ENCODE measurements around the gene ADAMTSL1. TPM values are rescaled to one million over a fixed set of nuclear protein-coding genes. Genes with fewer than 3 reads are reported as not detected.

The ADAMTSL1 gene
- total RNA-seq, 1 experiment from 2014 or later: not detected

DNA sequence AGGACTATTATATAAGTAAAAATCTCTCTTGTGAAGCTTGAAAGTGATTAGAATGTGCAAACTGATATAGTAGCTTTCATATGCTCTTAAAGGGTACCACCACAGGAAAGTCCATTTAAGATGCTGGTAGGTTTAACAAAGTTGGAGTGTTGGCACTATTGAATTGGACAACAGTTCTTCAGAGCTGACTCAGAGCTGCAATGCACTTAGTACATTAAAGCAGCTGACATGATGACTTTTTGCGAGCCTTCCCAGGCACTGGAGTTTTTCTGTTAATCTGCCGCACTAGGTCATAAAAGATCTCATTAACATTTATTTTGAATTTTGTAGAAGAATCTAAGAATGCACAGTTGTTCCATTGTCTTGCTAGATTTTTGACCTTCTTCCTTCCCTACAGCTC lies 243.8 kb downstream of the ADAMTSL1 start:
- TF ChIP-seq POLR2AphosphoS5 (IDR thresholded peaks at IDR 0.05; ENCODE audit: low read depth, low read length): no peak
- Histone ChIP-seq H3K4me1 (ENCODE audit: control insufficient read depth, insufficient read depth, low read length) (no peaks in the 10 kb centered on the region), H3K36me3 (ENCODE audit: control insufficient read depth, insufficient read depth, low read length) (no peaks in the 10 kb centered on the region), H3K9me3 (ENCODE audit: control insufficient read depth, insufficient read depth, low read depth, low read length) (no peaks in the 10 kb centered on the region), H3K27me3 (ENCODE audit: control insufficient read depth, insufficient read depth, low read length) (no peaks in the 10 kb centered on the region), H3K27ac (ENCODE audit: low read length) (no peak overlapping the region), H3K4me3 (ENCODE audit: low read depth in 2 of 2, low read length in 2 of 2) (no peak overlapping the region)
- no TSS peak for BruUV-seq (replicated peaks)
- ATAC-seq: no peak
- intact Hi-C loops (cut with micrococcal nuclease; ENCODE audit: unreplicated experiment) (no loop called here), in situ Hi-C loops (cut with HindIII; ENCODE audit: low pct_unique_long_range_greater_than_20kb, low sequenced_read_pairs) (no loop called here)
- DNase-seq (ENCODE audit: low read depth, low spot score): no peak
- ChIA-PET POLR2A (no interaction called here), CTCF (no interaction called here)

GRCh38 chr9:18718393-18718792 lies 244.4 kb downstream of the ADAMTSL1 start:
- ChIA-PET POLR2A (no interaction called here), CTCF (no interaction called here)
- BruUV-seq (replicated peaks): no TSS peak
- TF ChIP-seq, protein P1, sequence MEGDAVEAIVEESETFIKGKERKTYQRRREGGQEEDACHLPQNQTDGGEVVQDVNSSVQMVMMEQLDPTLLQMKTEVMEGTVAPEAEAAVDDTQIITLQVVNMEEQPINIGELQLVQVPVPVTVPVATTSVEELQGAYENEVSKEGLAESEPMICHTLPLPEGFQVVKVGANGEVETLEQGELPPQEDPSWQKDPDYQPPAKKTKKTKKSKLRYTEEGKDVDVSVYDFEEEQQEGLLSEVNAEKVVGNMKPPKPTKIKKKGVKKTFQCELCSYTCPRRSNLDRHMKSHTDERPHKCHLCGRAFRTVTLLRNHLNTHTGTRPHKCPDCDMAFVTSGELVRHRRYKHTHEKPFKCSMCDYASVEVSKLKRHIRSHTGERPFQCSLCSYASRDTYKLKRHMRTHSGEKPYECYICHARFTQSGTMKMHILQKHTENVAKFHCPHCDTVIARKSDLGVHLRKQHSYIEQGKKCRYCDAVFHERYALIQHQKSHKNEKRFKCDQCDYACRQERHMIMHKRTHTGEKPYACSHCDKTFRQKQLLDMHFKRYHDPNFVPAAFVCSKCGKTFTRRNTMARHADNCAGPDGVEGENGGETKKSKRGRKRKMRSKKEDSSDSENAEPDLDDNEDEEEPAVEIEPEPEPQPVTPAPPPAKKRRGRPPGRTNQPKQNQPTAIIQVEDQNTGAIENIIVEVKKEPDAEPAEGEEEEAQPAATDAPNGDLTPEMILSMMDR (IDR thresholded peaks at IDR 0.05): no peak
- TF ChIP-seq SIN3A (IDR thresholded peaks at IDR 0.05; ENCODE audit: borderline replicate concordance, insufficient read depth, low read depth, low read length) (no peak), REST (IDR thresholded peaks at IDR 0.05; ENCODE audit: insufficient read depth in 1 of 2, low read depth in 2 of 2, low read length in 1 of 2) (no peak), POLR2AphosphoS5 (IDR thresholded peaks at IDR 0.05; ENCODE audit: low read depth, low read length) (no peak), TCF7L2 (IDR thresholded peaks at IDR 0.05; ENCODE audit: low read depth, low read length) (no peak)
- intact Hi-C loops (cut with micrococcal nuclease; ENCODE audit: unreplicated experiment): no loop called here
- in situ Hi-C loops (cut with HindIII; ENCODE audit: low pct_unique_long_range_greater_than_20kb, low sequenced_read_pairs): no loop called here
- no peak overlapping the region for H3K4me3 ChIP-seq (ENCODE audit: low read depth in 2 of 2, low read length in 2 of 2)
- DNase-seq (ENCODE audit: low read depth, low spot score): no peak
- no peaks in the 10 kb centered on the region for H3K36me3 ChIP-seq (ENCODE audit: control insufficient read depth, insufficient read depth, low read length)
- no peaks in the 10 kb centered on the region for H3K9me3 ChIP-seq (ENCODE audit: control insufficient read depth, insufficient read depth, low read depth, low read length)
- no peak for ATAC-seq
- H3K27ac ChIP-seq (ENCODE audit: low read length): no peak overlapping the region
- no peaks in the 10 kb centered on the region for H3K27me3 ChIP-seq (ENCODE audit: control insufficient read depth, insufficient read depth, low read length)
- H3K4me1 ChIP-seq (ENCODE audit: control insufficient read depth, insufficient read depth, low read length): no peaks in the 10 kb centered on the region

- ATAC-seq: no peak
- in situ Hi-C loops (cut with HindIII; ENCODE audit: low pct_unique_long_range_greater_than_20kb, low sequenced_read_pairs): no loop called here
These were observed 245.0 kb downstream of the ADAMTSL1 start for GRCh38 chr9:18718932-18719331.

More at GRCh38 chr9:18718932-18719331, 245.0 kb downstream of the ADAMTSL1 start:
- Histone ChIP-seq H3K36me3 (ENCODE audit: control insufficient read depth, insufficient read depth, low read length) (no peaks in the 10 kb centered on the region), H3K27me3 (ENCODE audit: control insufficient read depth, insufficient read depth, low read length) (no peaks in the 10 kb centered on the region), H3K4me3 (ENCODE audit: low read depth in 2 of 2, low read length in 2 of 2) (no peak overlapping the region), H3K9me3 (ENCODE audit: control insufficient read depth, insufficient read depth, low read depth, low read length) (no peaks in the 10 kb centered on the region), H3K4me1 (ENCODE audit: control insufficient read depth, insufficient read depth, low read length) (no peaks in the 10 kb centered on the region), H3K27ac (ENCODE audit: low read length) (no peak overlapping the region)
- no peak for TF ChIP-seq REST (IDR thresholded peaks at IDR 0.05; ENCODE audit: insufficient read depth in 1 of 2, low read depth in 2 of 2, low read length in 1 of 2)
- TF ChIP-seq SIN3A (IDR thresholded peaks at IDR 0.05; ENCODE audit: borderline replicate concordance, insufficient read depth, low read depth, low read length): no peak
- TF ChIP-seq TCF7L2 (IDR thresholded peaks at IDR 0.05; ENCODE audit: low read depth, low read length): no peak
- TF ChIP-seq POLR2AphosphoS5 (IDR thresholded peaks at IDR 0.05; ENCODE audit: low read depth, low read length): no peak
- TF ChIP-seq, protein P1 (IDR thresholded peaks at IDR 0.05): no peak
- intact Hi-C loops (cut with micrococcal nuclease; ENCODE audit: unreplicated experiment): no loop called here
- BruUV-seq (replicated peaks): no TSS peak
- ChIA-PET POLR2A (no interaction called here), CTCF (no interaction called here)
- no peak for DNase-seq (ENCODE audit: low read depth, low spot score)

Data from Panc1 (cell line).